ENCODE measurements around the gene EXOSC9.
A peak's percentile ranks its signal among the peaks of the same experiment; 100 is the strongest.

Gene EXOSC9

GRCh38 chr4:121827853-121828252 lies 26.7 kb downstream of the EXOSC9 start:
- DNase-seq: no peak

GRCh38 chr4:121829511-121829910 lies 28.4 kb downstream of the EXOSC9 start:
- no peak for DNase-seq

GRCh38 chr4:121838136-121838535 lies 37.0 kb downstream of the EXOSC9 start:
- peak; percentile 55 for DNase-seq

- no peak for DNase-seq
Observed at GRCh38 chr4:121842862-121843261, 41.7 kb downstream of the EXOSC9 start.

GRCh38 chr4:121846662-121847061 lies 45.5 kb downstream of the EXOSC9 start:
- no peak for DNase-seq

GRCh38 chr4:121851354-121851753 lies 50.2 kb downstream of the EXOSC9 start:
- DNase-seq: no peak

- no peak for DNase-seq
Observed at GRCh38 chr4:121860121-121860520, 59.0 kb downstream of the EXOSC9 start.

GRCh38 chr4:121861426-121861825 lies 60.3 kb downstream of the EXOSC9 start:
- no peak for DNase-seq

- DNase-seq: no peak
Observed at GRCh38 chr4:121863799-121864198, 62.7 kb downstream of the EXOSC9 start.
